Heart right ventricle (tissue), 16 donors: Measurements from ENCODE around the gene TRIM65. TPM values are rescaled to one million over a fixed set of nuclear protein-coding genes. Genes with fewer than 3 reads are reported as not detected.
A peak's percentile ranks its signal among the peaks of the same experiment; 100 is the strongest.

Experiments used
- ATAC-seq, 8 donors: fragments of 200-7000 bp; cut with Tn5 transposase; one replicate each; pipeline ENCODE4 v1.9.1; 2020; ENCODE audit warnings: mild to moderate bottlenecking in 8 of 8, moderate library complexity in 8 of 8, moderate number of reproducible peaks in 1 of 8
- DNase-seq, 2 donors: peaks; one replicate each; pipeline ENCODE4 v3.0.0-alpha.2; 2020
- H3K27ac ChIP-seq, 10 donors: fragments of 200-600 bp; sonication (generic) in 2 of 10; one replicate each; pipeline versions ENCODE4 v1.5.0 to v1.8.0; 2020 to 2022; ENCODE audit warnings: mild to moderate bottlenecking in 3 of 10
- H3K27me3 ChIP-seq, 7 donors: fragments of 200-600 bp; one replicate each; pipeline ENCODE4 v1.8.0; 2021 to 2022; ENCODE audit warnings: mild to moderate bottlenecking in 2 of 7
- H3K36me3 ChIP-seq, 9 donors: fragments of 200-600 bp; sonication (generic) in 1 of 9; one replicate each; pipeline versions ENCODE4 v1.5.0 to v1.8.0; 2020 to 2022; ENCODE audit warnings: mild to moderate bottlenecking in 2 of 9
- H3K4me1 ChIP-seq, 9 donors: fragments of 200-600 bp; sonication (generic) in 1 of 9; one replicate each; pipeline versions ENCODE4 v1.5.0 to v1.8.0; 2020 to 2022; ENCODE audit warnings: mild to moderate bottlenecking in 4 of 9
- H3K4me3 ChIP-seq, 10 donors: fragments of 200-600 bp; sonication (generic) in 2 of 10; one replicate each; pipeline versions ENCODE4 v1.5.0 to v1.8.0; 2020 to 2022; ENCODE audit warnings: mild to moderate bottlenecking in 7 of 10, moderate library complexity in 2 of 10
- H3K9me3 ChIP-seq, 11 donors: fragments of 200-600 bp in 10 of 11; sonication (generic) in 2 of 11; one replicate each; pipeline versions ENCODE4 v1.5.0 to v1.8.0; 2013 to 2022; ENCODE audit warnings: mild to moderate bottlenecking in 2 of 11, control low read depth in 1 of 11, moderate library complexity in 1 of 11
- WGBS, 2 donors: extraction: QIAGEN DNeasy Blood & Tissue Kit; methylation state at CpG; one replicate each; pipeline ENCODE4 v1.1.7; 2013; ENCODE audit warnings: inconsistent platforms in 1 of 2; 5-methylcytosine and 5-hydroxymethylcytosine counted together
- intact Hi-C, 10 donors: fragments of 100-400 bp; cut with DNase I; formaldehyde crosslinking; loops; one replicate each; pipeline versions ENCODE4 v1.11.1 to v1.14.2; 2022
- polyA plus RNA-seq, 2 donors: library from polyadenylated mRNA; stranded (reverse); fragments of 200-250 nt; gene quantifications; one replicate each; pipeline ENCODE4 v1.2.3, GENCODE V29; 2013
- total RNA-seq, 10 donors: library from RNA; stranded (reverse); fragmentation: NEBNext Ultra II Directional in 3 of 10; extraction: Animal tissue kit (Norgen Biotek cat#: 25700) in 3 of 10; gene quantifications; one replicate each; pipeline versions ENCODE4 v1.2.1 to v1.2.4, GENCODE V29; 2021 to 2023
- TF ChIP-seq, protein P1 (sequence below), 9 donors: fragments of 200-600 bp; sonication (generic) in 2 of 9; IDR thresholded peaks; one replicate each; pipeline versions ENCODE4 v1.5.0 to v1.8.0; 2021 to 2022; ENCODE audit warnings: antibody characterized with exemption in 9 of 9, mild to moderate bottlenecking in 5 of 9, moderate library complexity in 1 of 9
- donor health status: Arrhythmogenic right ventricular cardiomyopathy.
- donor health status: ischemic (EF 13 %, LVEDD 7.1; RV severe dilation, severe dysfunction).
- donor health status: healthy with polysubstance abuse.
- donor health status: DM: no; HTN: yes; CAD: no.
- donor health status: DM: no; HTN: no; CAD: no.
- donor health status: ischemic (EF 25% LVEDD 6.9; RV normal size, moderate dysfunction).
- donor health status: ischemic (EF 25% LVEDD 5.7; RV mildly dilated, moderate dysfunction).
- donor health status: healthy.
- donor health status: DM: yes; HTN: yes; CAD: no.
- donor health status: Ischemic cardiomyopathy.
- donor health status: ischemic (EF 35%, LVEDD 5.7; RV mildly dilated, moderate dysfunction).
- donor health status: nonischemic (EF 11% LVEDD 7.7; RV severe dilation, severe dysfunction).
- donor health status: DM: yes; HTN: yes; CAD: no.
- donor health status: PGD.
- donor health status: ischemic (EF 29% LVEDD 5.4; RV normal size, mild dysfunction).
- donor health status: nonischemic (EF 23%, LVEDD 6.1; RV moderate dilation, normal function).

TRIM65 gene
- total and polyA plus RNA-seq, 12 donors, result 5.1 to 16.7 (median 8.9) TPM

DNA sequence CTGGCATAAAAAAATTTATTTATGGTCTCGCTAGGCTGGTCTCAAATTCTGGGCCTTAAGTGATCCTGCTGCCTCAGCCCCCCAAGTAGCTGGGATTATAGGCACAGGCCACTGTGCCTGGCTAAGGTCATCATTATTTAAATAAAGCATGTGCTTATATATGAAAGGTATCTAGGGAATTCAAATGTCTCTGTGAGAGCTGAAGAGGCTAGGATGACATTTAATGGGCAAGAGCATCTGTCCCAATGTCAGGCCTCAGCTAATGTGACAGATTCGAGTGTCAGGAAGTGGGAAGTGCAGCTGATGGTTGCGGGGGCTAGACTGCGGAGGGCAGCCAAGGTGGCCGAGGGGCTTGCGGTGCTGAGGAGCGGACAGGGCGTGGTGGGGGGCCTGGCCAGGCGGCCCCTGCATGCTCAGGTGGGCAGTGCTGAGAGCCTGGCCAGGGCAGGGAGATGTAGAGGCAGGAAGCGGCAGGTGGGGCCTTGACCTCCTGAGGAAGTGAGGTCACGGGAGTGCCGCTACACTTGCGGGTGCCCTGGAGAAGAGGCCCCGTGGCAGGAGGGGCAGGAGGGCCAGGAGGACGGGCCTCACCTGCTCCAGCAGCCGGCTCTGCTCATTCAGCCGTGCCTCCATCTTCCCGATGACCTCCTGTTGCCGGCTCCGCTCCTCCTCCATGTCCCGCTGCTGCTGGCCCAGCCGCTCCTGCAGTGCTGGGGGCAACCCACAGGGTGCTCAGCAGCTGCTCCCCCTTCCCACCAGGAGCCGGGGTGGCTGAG, 20.6 kb upstream of the TRIM65 start:
- peaks cover 0 to 51% (median 0%) of the 10 kb centered on the region in 9 donors for H3K36me3 ChIP-seq

DNA sequence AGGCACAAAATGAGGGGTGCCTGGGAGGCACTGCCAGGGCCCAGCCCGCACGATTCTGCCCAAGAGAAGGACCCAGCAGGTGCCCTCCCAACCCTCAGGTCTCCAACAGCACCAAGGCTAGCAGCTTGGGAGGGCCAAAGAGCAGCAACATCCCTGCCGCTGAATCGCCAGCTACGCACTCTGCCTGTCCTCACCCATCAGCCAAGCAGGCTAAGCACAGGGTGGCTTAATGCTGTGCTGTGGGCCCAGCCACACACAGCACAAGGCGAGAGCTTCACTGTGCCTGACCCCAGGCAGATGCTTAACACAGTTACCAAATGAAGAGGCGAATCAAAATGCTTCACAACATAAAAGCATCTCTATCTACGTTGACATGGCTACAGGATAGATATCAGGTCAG, 18.5 kb upstream of the TRIM65 start:
- DNase-seq (no peak), ATAC-seq (no peak)
- Histone ChIP-seq H3K4me1 (peaks cover 0 to 3% (median 0%) of the 10 kb centered on the region in 9 donors), H3K27ac (no peak overlapping the region), H3K4me3 (no peak overlapping the region), H3K9me3 (no peaks in the 10 kb centered on the region), H3K27me3 (no peaks in the 10 kb centered on the region), H3K36me3 (peaks cover 0 to 57% (median 0%) of the 10 kb centered on the region in 9 donors)
- 84 to 89% methylated on average over 8 of the region's 8 CpGs for WGBS, 2 donors
- TF ChIP-seq, protein P1, sequence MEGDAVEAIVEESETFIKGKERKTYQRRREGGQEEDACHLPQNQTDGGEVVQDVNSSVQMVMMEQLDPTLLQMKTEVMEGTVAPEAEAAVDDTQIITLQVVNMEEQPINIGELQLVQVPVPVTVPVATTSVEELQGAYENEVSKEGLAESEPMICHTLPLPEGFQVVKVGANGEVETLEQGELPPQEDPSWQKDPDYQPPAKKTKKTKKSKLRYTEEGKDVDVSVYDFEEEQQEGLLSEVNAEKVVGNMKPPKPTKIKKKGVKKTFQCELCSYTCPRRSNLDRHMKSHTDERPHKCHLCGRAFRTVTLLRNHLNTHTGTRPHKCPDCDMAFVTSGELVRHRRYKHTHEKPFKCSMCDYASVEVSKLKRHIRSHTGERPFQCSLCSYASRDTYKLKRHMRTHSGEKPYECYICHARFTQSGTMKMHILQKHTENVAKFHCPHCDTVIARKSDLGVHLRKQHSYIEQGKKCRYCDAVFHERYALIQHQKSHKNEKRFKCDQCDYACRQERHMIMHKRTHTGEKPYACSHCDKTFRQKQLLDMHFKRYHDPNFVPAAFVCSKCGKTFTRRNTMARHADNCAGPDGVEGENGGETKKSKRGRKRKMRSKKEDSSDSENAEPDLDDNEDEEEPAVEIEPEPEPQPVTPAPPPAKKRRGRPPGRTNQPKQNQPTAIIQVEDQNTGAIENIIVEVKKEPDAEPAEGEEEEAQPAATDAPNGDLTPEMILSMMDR (IDR thresholded peaks at IDR 0.05), result no peak
- intact Hi-C loops, result no loop called here

More for the DNA sequence above, 20.6 kb upstream of the TRIM65 start:
- TF ChIP-seq, protein P1 (IDR thresholded peaks at IDR 0.05), result no peak
- no peaks in the 10 kb centered on the region for H3K4me1 ChIP-seq
- 87 to 88% methylated on average over 22 of the region's 23 CpGs for WGBS, 2 donors
- ATAC-seq, result no peak
- DNase-seq, result no peak
- intact Hi-C loops, result no loop called here
- no peak overlapping the region for H3K4me3 ChIP-seq
- no peaks in the 10 kb centered on the region for H3K9me3 ChIP-seq
- no peak overlapping the region for H3K27ac ChIP-seq
- H3K27me3 ChIP-seq, result no peaks in the 10 kb centered on the region

- H3K4me3 ChIP-seq, result no peak overlapping the region
- no peak overlapping the region for H3K27ac ChIP-seq
- peaks cover 0 to 52% (median 0%) of the 10 kb centered on the region in 9 donors for H3K36me3 ChIP-seq
- WGBS, 2 donors, result 94 to 95% methylated on average over 34 of the region's 34 CpGs
- DNase-seq (no peak), ATAC-seq (peak in 1 of 8 donors; percentile 6)
- TF ChIP-seq, protein P1 (IDR thresholded peaks at IDR 0.05), result no peak
- intact Hi-C loops, result loop anchor here in 1 of 10 donors (5.0 kb wide), 1 partner anchor 78 kb away; no protein-coding TSS in a partner anchor
- peaks cover 0 to 8% (median 0%) of the 10 kb centered on the region in 9 donors for H3K4me1 ChIP-seq
- H3K9me3 ChIP-seq, result no peaks in the 10 kb centered on the region
- no peaks in the 10 kb centered on the region for H3K27me3 ChIP-seq
Observed at GRCh38 chr17:75914643-75915267, 18.0 kb upstream of the TRIM65 start.

DNA sequence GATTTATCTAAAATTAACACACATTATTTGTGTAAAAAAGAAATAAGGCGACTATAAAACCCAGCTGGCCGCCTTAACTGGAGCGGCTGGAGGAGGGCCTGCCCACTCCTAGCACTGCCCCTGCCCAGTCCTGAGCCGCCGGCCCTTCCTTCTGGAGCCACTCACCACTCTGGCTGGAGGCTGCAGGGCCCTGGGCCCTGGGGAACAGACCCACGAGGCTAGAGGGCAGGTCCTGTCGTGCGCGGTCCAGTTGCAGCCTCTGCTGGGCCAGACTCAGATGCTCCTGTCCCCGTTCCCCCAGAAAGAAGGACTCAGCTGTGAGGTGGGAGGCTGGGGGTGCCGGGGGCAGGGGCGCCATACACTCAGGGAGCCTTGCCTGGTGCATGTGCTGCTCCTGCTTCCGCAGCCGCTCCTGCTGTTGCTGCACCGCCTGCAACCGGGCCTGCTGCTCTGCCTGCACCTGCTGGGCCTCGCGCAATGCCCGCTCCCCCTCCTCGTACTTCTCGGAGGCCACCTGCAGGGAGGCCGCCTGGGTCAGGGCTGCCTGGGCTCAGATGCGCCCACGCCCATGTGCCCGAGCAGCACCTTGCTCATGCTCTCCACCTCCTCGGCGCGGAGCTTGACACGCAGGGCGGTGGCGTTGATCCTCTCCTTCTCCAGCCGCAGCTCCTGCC, 16.9 kb upstream of the TRIM65 start:
- intact Hi-C loops, result loop anchor here in 1 of 10 donors (5.0 kb wide), 1 partner anchor 79 kb away; no protein-coding TSS in a partner anchor
- Histone ChIP-seq H3K4me1 (peaks cover 0 to 8% (median 0%) of the 10 kb centered on the region in 9 donors), H3K27ac (no peak overlapping the region), H3K4me3 (no peak overlapping the region), H3K9me3 (no peaks in the 10 kb centered on the region), H3K36me3 (peaks cover 0 to 42% (median 0%) of the 10 kb centered on the region in 9 donors), H3K27me3 (no peaks in the 10 kb centered on the region)
- TF ChIP-seq, protein P1 (IDR thresholded peaks at IDR 0.05), result no peak
- ATAC-seq (no peak), DNase-seq (no peak)
- 92 to 94% methylated on average over 32 of the region's 32 CpGs for WGBS, 2 donors
